ENCODE results near the gene RARG.

- TF ChIP-seq CTCF (IDR thresholded peaks at IDR 0.05; ENCODE audit: extremely low read depth in 1 of 2, insufficient read depth in 1 of 2, low read depth in 1 of 2, low read length in 2 of 2) (no peak), POLR2A (IDR thresholded peaks at IDR 0.05; ENCODE audit: low read depth, low read length) (no peak), POLR2AphosphoS5 (IDR thresholded peaks at IDR 0.05; ENCODE audit: insufficient read depth, low read depth, low read length) (no peak), GATA2 (IDR thresholded peaks at IDR 0.05; ENCODE audit: insufficient read depth, insufficient read length, low read depth, low read length) (no peak), EZH2 (IDR thresholded peaks at IDR 0.05; ENCODE audit: borderline replicate concordance, low read depth, low read length, severe bottlenecking) (no peak), FOS (IDR thresholded peaks at IDR 0.05; ENCODE audit: borderline replicate concordance, insufficient read depth, low read length) (no peak), JUN (IDR thresholded peaks at IDR 0.05; ENCODE audit: borderline replicate concordance, insufficient read depth, insufficient read length, low read depth) (no peak)
Observed at GRCh38 chr12:53230108-53230845, 1.7 kb downstream of the RARG start.
